ENCODE measurements around the gene RPS5. TPM values are rescaled to one million over a fixed set of nuclear protein-coding genes. Genes with fewer than 3 reads are reported as not detected.
"Not testable (repeated sequence)": the region's sequence is repeated elsewhere in the genome, so short reads cannot be mapped to it uniquely, and the experiment has no call there.

Gene RPS5
- total and polyA plus RNA-seq, 3 donors from 2014 or later = 437 to 1,004 (median 746) TPM

DNA sequence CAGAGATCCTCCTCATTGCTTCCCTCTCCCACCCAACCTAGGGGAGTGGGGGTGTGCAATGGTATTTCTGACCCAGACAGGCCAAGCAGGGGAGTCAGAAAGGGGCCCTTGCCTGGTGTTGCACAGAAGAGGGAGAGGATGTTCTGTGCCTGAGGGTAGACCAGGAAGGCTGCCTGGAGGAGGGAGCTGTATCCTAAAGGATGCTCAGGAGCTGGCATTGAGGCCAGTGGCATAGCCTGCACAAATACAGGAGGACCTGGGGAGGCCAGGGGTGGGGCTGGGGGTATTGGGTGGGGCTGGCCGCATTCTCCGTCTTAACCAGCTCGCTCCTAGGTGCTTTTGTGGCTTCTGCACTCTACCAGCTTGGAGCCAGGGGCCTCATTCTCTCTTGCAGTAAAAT is 12.8 kb downstream of the RPS5 start:
- H3K36me3 ChIP-seq (ENCODE audit: low read depth, missing control alignments) = no peaks in the 10 kb centered on the region
- no peak overlapping the region for H3K4me3 ChIP-seq
- intact Hi-C loops (cut with DNase I; ENCODE audit: low total_unique reads) = no loop called here
- no peaks in the 10 kb centered on the region for H3K27me3 ChIP-seq
- H3K9me3 ChIP-seq = no peaks in the 10 kb centered on the region
- WGBS, 2 donors = 97% methylated on average over 3 of the region's 3 CpGs; no CpG with 5 or more reads in 1 of the 2 donors
- TF ChIP-seq, protein P1, sequence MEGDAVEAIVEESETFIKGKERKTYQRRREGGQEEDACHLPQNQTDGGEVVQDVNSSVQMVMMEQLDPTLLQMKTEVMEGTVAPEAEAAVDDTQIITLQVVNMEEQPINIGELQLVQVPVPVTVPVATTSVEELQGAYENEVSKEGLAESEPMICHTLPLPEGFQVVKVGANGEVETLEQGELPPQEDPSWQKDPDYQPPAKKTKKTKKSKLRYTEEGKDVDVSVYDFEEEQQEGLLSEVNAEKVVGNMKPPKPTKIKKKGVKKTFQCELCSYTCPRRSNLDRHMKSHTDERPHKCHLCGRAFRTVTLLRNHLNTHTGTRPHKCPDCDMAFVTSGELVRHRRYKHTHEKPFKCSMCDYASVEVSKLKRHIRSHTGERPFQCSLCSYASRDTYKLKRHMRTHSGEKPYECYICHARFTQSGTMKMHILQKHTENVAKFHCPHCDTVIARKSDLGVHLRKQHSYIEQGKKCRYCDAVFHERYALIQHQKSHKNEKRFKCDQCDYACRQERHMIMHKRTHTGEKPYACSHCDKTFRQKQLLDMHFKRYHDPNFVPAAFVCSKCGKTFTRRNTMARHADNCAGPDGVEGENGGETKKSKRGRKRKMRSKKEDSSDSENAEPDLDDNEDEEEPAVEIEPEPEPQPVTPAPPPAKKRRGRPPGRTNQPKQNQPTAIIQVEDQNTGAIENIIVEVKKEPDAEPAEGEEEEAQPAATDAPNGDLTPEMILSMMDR (IDR thresholded peaks at IDR 0.05) = no peak
- no peak for TF ChIP-seq POLR2A (IDR thresholded peaks at IDR 0.05)
- DNase-seq = no peak
- H3K4me1 ChIP-seq = peaks cover 17% of the 10 kb centered on the region
- no peak overlapping the region for H3K27ac ChIP-seq

DNA sequence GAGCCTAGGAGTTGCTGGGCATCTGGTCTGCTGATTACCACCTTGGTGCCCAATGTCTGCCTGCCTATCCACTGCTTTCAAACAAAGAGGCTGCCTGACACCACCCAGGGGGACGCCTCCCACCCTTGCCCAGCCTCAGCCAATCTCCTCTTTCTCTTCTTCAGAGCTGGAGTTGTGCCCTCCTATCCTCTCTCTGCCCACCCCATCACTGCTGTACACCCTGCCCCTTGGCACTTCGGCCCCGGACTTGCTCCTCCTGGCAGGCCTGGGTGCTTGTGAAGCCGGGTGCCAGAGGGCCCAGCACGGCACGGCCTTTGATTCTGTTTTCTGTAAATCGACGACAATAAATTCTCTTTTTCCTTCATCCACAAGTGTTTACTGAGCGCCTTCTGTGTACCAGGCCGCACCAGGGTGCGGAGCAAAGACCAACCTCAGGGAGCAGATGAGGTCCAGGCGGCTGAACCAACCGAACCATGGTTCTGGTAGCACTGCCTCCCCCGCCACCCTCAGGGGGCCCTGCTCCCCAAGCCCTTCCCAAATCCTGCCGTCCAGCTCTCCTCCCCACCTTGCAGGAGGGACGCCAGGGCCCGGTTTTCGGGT is 13.3 kb downstream of the RPS5 start:
- H3K27me3 ChIP-seq = no peaks in the 10 kb centered on the region
- peaks cover 17% of the 10 kb centered on the region for H3K4me1 ChIP-seq
- intact Hi-C loops (cut with DNase I; ENCODE audit: low total_unique reads) = no loop called here
- peak overlapping the region; percentile 54 to 69 for H3K4me3 ChIP-seq
- no peak overlapping the region for H3K27ac ChIP-seq
- no peak for DNase-seq
- H3K9me3 ChIP-seq = no peaks in the 10 kb centered on the region
- WGBS, 2 donors = 41 to 44% methylated on average over 14 to 18 of the region's 18 CpGs
- no peaks in the 10 kb centered on the region for H3K36me3 ChIP-seq (ENCODE audit: low read depth, missing control alignments)
- TF ChIP-seq, protein P1 (IDR thresholded peaks at IDR 0.05) = no peak
- no peak for TF ChIP-seq POLR2A (IDR thresholded peaks at IDR 0.05)

DNA sequence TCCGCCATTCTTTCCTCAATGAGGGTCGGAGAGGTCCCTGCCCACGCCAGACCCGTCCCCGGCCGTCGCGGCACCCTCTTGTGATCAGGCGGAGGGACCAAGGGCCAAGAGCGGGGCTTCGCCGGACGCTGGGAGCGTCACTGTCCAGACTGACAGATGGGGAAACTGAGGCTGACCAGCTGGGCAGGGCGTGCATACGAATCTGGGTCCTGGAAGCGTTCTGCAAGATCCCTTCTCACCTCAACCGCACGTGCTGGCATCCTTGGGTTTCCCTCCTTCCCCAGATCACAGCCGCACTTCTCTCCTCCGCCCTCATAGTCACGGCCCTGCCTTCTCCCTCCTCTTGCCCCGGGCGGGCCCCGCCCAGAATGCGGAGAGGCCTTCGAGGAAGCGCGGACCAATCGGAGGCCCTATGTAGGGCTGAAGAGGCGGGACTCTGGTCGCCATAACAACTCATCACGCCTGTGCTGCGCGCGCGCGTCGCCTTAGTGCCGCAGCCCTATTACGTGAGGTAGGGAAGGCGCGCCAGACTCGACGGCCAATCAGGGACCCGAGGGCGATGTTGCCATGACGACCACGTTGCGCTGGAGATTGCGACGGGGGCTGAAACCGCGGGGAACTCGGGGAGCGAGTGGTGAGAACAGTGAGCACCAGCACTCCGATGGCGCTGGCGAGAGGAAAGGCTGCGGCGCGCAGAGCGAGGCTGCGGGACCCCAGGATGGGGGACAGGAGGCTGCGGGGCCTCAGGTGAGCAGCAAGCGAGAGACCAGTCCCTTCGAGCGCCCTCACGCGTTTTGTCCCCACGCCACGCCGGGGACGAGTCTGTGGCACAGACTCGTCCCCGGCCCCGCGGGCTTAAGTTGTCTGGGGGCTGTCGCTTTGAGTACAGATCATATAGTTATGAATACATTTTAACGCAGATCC is 14.1 kb downstream of the RPS5 start:
- no peaks in the 10 kb centered on the region for H3K27me3 ChIP-seq
- H3K9me3 ChIP-seq = no peaks in the 10 kb centered on the region
- no peaks in the 10 kb centered on the region for H3K36me3 ChIP-seq (ENCODE audit: low read depth, missing control alignments)
- peak overlapping the region; percentile 54 to 69 for H3K4me3 ChIP-seq
- peaks cover 12% of the 10 kb centered on the region for H3K4me1 ChIP-seq
- peak; percentile 100 for DNase-seq
- H3K27ac ChIP-seq = peak overlapping the region; percentile 52 to 65
- TF ChIP-seq, protein P1 (IDR thresholded peaks at IDR 0.05) = peak in 1 of 3 experiments; percentile 3
- no peak for TF ChIP-seq POLR2A (IDR thresholded peaks at IDR 0.05)
- WGBS, 2 donors = 1 to 3% methylated on average over 14 to 80 of the region's 80 CpGs
- intact Hi-C loops (cut with DNase I; ENCODE audit: low total_unique reads) = no loop called here

DNA sequence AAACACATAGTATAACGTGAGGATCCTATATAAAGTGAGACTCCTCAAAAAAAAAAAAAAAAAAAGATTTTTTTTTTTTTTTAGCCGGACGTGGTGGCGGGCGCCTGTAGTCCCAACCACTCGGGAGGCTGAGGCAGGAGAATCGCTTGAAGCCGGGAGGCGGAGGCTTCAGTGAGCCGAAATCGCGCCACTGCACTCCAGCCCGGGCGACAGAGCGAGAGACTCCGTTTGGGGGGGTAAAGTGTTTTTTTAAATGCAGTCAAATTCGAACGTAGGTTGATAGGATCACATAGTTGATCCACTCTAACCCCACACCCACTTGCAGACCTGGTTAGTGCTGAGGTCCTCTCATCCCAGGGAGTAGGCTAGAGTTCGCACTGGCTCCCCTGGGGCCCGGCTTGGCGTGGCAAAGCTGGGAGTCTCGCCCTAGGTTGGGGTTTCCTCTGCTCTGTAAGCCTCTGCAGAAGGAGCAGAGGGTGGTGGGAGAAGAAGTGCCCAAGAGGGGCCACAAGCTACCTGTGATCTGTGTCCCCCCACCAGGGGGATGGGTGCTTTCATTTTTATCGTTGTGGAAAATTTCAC is 14.9 kb downstream of the RPS5 start:
- TF ChIP-seq POLR2A (IDR thresholded peaks at IDR 0.05) = no peak
- TF ChIP-seq, protein P1 (IDR thresholded peaks at IDR 0.05) = no peak
- WGBS, 2 donors = 25 to 27% methylated on average over 23 of the region's 23 CpGs
- Histone ChIP-seq H3K27ac (peak overlapping the region; percentile 52 to 65), H3K9me3 (no peaks in the 10 kb centered on the region), H3K4me3 (peak overlapping the region; percentile 54 to 69), H3K4me1 (peaks cover 12% of the 10 kb centered on the region), H3K36me3 (ENCODE audit: low read depth, missing control alignments) (no peaks in the 10 kb centered on the region), H3K27me3 (no peaks in the 10 kb centered on the region)
- intact Hi-C loops (cut with DNase I; ENCODE audit: low total_unique reads) = no loop called here
- DNase-seq = no peak

DNA sequence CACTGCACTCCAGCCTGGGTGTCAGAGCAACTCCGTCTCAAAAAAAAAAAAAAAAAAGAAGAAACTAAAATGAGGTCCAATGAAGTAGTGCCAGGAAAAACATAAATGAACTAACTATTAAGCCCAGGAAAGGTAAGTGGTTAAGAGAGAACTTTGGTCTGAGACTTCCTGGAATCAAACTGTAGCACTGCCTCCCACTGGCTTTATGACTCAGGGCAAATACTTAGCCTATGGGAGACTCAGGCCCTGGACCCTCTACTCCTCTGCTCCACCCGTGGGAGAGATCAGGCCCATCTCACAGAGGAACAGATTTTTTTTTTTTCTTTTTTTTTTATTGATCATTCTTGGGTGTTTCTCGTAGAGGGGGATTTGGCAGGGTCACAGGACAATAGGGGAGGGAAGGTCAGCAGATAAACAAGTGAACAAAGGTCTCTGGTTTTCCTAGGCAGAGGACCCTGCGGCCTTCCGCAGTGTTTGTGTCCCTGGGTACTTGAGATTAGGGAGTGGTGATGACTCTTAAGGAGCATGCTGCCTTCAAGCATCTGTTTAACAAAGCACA is 16.9 kb downstream of the RPS5 start:
- H3K36me3 ChIP-seq (ENCODE audit: low read depth, missing control alignments); DNase-seq; H3K27ac ChIP-seq; H3K9me3 ChIP-seq; H3K4me3 ChIP-seq; H3K27me3 ChIP-seq; intact Hi-C loops (cut with DNase I; ENCODE audit: low total_unique reads): not testable (repeated sequence)
- WGBS, 2 donors = 74% methylated on average over 5 of the region's 5 CpGs
- peaks cover 20% of the 10 kb centered on the region for H3K4me1 ChIP-seq

Data from testis (tissue), 3 donors.